Testis (tissue), 3 donors: Measurements from ENCODE around the gene TBX5. TPM values are rescaled to one million over a fixed set of nuclear protein-coding genes. Genes with fewer than 3 reads are reported as not detected.

Source experiments
- DNase-seq: peaks from one replicate; pipeline ENCODE4 v3.0.0-alpha.2; 2019
- H3K27ac ChIP-seq, 2 donors: fragments of 200-600 bp; sonication (generic); one replicate each; pipeline ENCODE4 v1.5.1; 2019
- H3K27me3 ChIP-seq: fragments of 200-600 bp; sonication (generic); one replicate; pipeline ENCODE4 v1.5.1; 2019
- H3K36me3 ChIP-seq: fragments of 200-600 bp; sonication (generic); one replicate; pipeline ENCODE4 v1.5.1; 2017; ENCODE audit warnings: low read depth; ENCODE audit errors: missing control alignments
- H3K4me1 ChIP-seq: fragments of 200-600 bp; sonication (generic); one replicate; pipeline ENCODE4 v1.5.1; 2019
- H3K4me3 ChIP-seq, 2 donors: fragments of 200-600 bp; sonication (generic); one replicate each; pipeline ENCODE4 v1.5.1; 2017 to 2019
- H3K9me3 ChIP-seq: fragments of 200-600 bp; sonication (generic); one replicate; pipeline ENCODE4 v1.5.1; 2017
- CTCF ChIP-seq, 3 experiments: fragments of 450-650 bp in 2 of 3; fragments of 200-600 bp in 1 of 3; sonication (generic) in 1 of 3; IDR thresholded peaks; one replicate each; pipeline ENCODE4 v1.5.1; 2016 to 2019; ENCODE audit warnings: antibody characterized with exemption in 3 of 3, mild to moderate bottlenecking in 2 of 3, moderate library complexity in 1 of 3
- POLR2A ChIP-seq: fragments of 450-650 bp; IDR thresholded peaks from one replicate; pipeline ENCODE4 v1.6.1; 2017; ENCODE audit warnings: antibody characterized with exemption, mild to moderate bottlenecking, moderate library complexity
- WGBS, 2 donors: methylation state at CpG; one replicate each; pipeline ENCODE4 v1.1.5; 2018; 5-methylcytosine and 5-hydroxymethylcytosine counted together
- intact Hi-C: fragments of 100-400 bp; cut with DNase I; formaldehyde crosslinking; loops from one replicate; pipeline ENCODE4 v1.15.1; 2023; ENCODE audit warnings: low total_unique reads
- polyA plus RNA-seq: library from polyadenylated mRNA; stranded (reverse); fragments of 350-450 nt; fragmentation: Illumina TruSeq; extraction: RNeasy Lipid Tissue Mini Kit (QIAGEN cat#74804); gene quantifications from one replicate; pipeline ENCODE4 v1.2.3, GENCODE V29; 2014; ENCODE audit warnings: low read depth, low replicate concordance; ENCODE audit not compliant: insufficient read depth
- total RNA-seq, 2 donors: library from RNA; depleted of rRNA; stranded (reverse); fragments of >200 nt; gene quantifications; one replicate each; pipeline ENCODE4 v1.2.3, GENCODE V29; 2016

The TBX5 gene
- total and polyA plus RNA-seq, 3 donors from 2014 or later, result 0.12 to 0.62 TPM; not detected in 1

- intact Hi-C loops, result no loop called here
- 8 to 9% methylated on average over 10 of the region's 10 CpGs for WGBS, 2 donors
Observed at GRCh38 chr12:114401328-114402083, 4.4 kb downstream of the TBX5 start.

GRCh38 chr12:114400925-114401324 lies 5.0 kb downstream of the TBX5 start:
- no peaks in the 10 kb centered on the region for H3K36me3 ChIP-seq
- H3K27ac ChIP-seq, result no peak overlapping the region
- WGBS, 2 donors, result 2 to 3% methylated on average over 20 to 25 of the region's 25 CpGs
- H3K4me1 ChIP-seq, result peaks cover 3% of the 10 kb centered on the region
- no peak for TF ChIP-seq CTCF (IDR thresholded peaks at IDR 0.05)
- intact Hi-C loops, result no loop called here
- H3K4me3 ChIP-seq, result no peak overlapping the region
- H3K27me3 ChIP-seq, result no peaks in the 10 kb centered on the region
- H3K9me3 ChIP-seq, result no peaks in the 10 kb centered on the region
- DNase-seq, result no peak

More at GRCh38 chr12:114401328-114402083, 4.4 kb downstream of the TBX5 start:
- no peak for TF ChIP-seq CTCF (IDR thresholded peaks at IDR 0.05)
- TF ChIP-seq POLR2A, result no peak
- no peak for DNase-seq
- Histone ChIP-seq H3K27ac (no peak overlapping the region), H3K36me3 (no peaks in the 10 kb centered on the region), H3K4me1 (peaks cover 3% of the 10 kb centered on the region), H3K4me3 (no peak overlapping the region), H3K9me3 (no peaks in the 10 kb centered on the region), H3K27me3 (no peaks in the 10 kb centered on the region)

GRCh38 chr12:114400361-114400811 lies 5.6 kb downstream of the TBX5 start:
- DNase-seq, result no peak
- no peak for TF ChIP-seq POLR2A
- TF ChIP-seq CTCF (IDR thresholded peaks at IDR 0.05), result no peak
- WGBS, 2 donors, result 6 to 12% methylated on average over 22 to 31 of the region's 31 CpGs
- no peak overlapping the region for H3K27ac ChIP-seq
- H3K27me3 ChIP-seq, result no peaks in the 10 kb centered on the region
- intact Hi-C loops, result no loop called here
- no peak overlapping the region for H3K4me3 ChIP-seq
- no peaks in the 10 kb centered on the region for H3K36me3 ChIP-seq
- no peaks in the 10 kb centered on the region for H3K9me3 ChIP-seq
- H3K4me1 ChIP-seq, result peaks cover 3% of the 10 kb centered on the region

- no peak overlapping the region for H3K4me3 ChIP-seq
- H3K36me3 ChIP-seq, result no peaks in the 10 kb centered on the region
- no peaks in the 10 kb centered on the region for H3K4me1 ChIP-seq
- H3K27ac ChIP-seq, result no peak overlapping the region
- H3K9me3 ChIP-seq, result no peaks in the 10 kb centered on the region
- no peaks in the 10 kb centered on the region for H3K27me3 ChIP-seq
- 5 to 6% methylated on average over 24 to 30 of the region's 30 CpGs for WGBS, 2 donors
- no peak for TF ChIP-seq CTCF (IDR thresholded peaks at IDR 0.05)
- TF ChIP-seq POLR2A, result no peak
- intact Hi-C loops, result no loop called here
- no peak for DNase-seq
Observed at GRCh38 chr12:114399664-114400211, 6.2 kb downstream of the TBX5 start.
